ENCODE results near the gene TNFRSF11A.

DNA sequence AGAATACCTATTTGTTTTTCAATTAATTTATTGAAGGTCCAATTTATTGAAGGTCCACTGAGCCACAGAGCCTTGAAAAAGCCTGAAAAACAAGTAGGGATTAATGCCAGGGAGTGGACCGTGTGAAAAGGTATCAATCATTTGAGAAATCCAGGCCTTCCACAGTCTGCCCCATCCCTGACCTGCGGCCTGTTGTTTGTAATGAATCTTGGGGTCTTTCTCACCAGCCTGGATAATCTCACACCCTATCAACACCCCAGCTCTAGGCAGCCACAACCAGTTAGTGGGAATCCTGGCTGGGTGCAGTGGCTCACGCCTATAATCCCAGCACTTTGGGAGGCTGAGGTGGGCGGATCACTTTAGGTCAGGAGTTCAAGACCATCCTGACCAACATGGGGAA lies 47.8 kb downstream of the TNFRSF11A start:
- TF ChIP-seq CTCF (IDR thresholded peaks at IDR 0.05; ENCODE audit: low read length) (no peak), EZH2 (optimal IDR thresholded peaks at IDR 0.05; ENCODE audit: low read depth, low read length) (no peak)

Measured in MM.1S (cell line).